RWPE1 (cell line): ENCODE results near the gene GGT7.

Experiments
- CTCF ChIA-PET: fragments of 350-600 bp; sonication (Branson Sonifier 250); formaldehyde crosslinking; extraction: SDS; loops from one replicate; lab custom pipeline; 2021; lab: Yijun Ruan, JAX
- POLR2A ChIA-PET: fragments of 400-600 bp; formaldehyde crosslinking; extraction: SDS; loops from one replicate; lab custom pipeline; 2020; ENCODE audit warnings: antibody characterized with exemption; ENCODE audit not compliant: low non-redundant PET; lab: Yijun Ruan, JAX
- DNase-seq: peaks from one replicate; pipeline ENCODE4 v3.0.0; 2012; ENCODE audit warnings: low spot score
- H3K27ac ChIP-seq: fragments of 450-650 bp; 2 replicates; pipeline ENCODE4 v1.5.1; 2017
- TF ChIP-seq, protein P1 (sequence below): fragments of 450-650 bp; conservative IDR thresholded peaks from 2 replicates; pipeline ENCODE4 v1.5.1; 2017; ENCODE audit warnings: low read depth, mild to moderate bottlenecking

Gene GGT7

DNA sequence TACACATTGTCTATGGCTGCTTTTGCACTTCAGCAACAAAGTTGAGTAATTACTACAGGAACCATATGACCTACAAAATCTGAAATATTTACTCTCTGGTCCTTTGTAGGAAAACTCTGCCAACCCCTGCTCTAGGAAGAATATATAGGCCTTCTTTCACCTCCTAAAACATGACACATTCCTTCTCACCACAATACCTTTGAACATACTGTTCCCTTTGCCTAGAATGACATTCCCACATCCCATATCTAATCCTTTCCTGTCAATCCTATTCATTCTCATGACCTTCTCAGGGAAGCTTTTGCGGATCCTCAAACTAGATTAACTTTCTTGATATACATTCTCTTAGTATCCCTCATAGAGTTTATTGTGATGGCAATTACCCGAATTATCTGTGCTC lies 29.2 kb downstream of the GGT7 start:
- DNase-seq: no peak
- ChIA-PET CTCF (no interaction called here), POLR2A (no interaction called here)
- H3K27ac ChIP-seq: no peak overlapping the region
- TF ChIP-seq, protein P1, sequence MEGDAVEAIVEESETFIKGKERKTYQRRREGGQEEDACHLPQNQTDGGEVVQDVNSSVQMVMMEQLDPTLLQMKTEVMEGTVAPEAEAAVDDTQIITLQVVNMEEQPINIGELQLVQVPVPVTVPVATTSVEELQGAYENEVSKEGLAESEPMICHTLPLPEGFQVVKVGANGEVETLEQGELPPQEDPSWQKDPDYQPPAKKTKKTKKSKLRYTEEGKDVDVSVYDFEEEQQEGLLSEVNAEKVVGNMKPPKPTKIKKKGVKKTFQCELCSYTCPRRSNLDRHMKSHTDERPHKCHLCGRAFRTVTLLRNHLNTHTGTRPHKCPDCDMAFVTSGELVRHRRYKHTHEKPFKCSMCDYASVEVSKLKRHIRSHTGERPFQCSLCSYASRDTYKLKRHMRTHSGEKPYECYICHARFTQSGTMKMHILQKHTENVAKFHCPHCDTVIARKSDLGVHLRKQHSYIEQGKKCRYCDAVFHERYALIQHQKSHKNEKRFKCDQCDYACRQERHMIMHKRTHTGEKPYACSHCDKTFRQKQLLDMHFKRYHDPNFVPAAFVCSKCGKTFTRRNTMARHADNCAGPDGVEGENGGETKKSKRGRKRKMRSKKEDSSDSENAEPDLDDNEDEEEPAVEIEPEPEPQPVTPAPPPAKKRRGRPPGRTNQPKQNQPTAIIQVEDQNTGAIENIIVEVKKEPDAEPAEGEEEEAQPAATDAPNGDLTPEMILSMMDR: no peak

DNA sequence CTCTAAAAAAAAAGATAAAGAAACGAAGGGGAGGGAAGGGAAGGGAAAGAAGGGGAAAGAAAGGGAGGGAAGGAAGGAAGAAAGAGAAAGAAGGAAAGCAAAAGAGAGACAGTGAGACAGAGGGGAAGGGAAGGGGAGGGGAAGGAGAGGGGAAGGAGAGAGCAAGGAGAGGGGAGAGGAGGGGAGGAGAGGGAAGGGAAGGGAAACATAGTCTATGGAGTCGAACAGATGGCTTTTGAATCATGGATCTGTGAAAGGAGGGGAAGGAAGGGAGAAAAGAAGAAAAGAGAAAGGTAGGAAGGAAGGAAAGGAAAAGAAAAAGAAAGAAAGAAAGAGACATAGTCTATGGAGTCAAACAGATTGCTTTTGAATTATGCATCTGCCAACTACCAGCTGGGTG lies 30.5 kb downstream of the GGT7 start:
- CTCF ChIA-PET: no interaction called here
- no peak overlapping the region for H3K27ac ChIP-seq

DNA sequence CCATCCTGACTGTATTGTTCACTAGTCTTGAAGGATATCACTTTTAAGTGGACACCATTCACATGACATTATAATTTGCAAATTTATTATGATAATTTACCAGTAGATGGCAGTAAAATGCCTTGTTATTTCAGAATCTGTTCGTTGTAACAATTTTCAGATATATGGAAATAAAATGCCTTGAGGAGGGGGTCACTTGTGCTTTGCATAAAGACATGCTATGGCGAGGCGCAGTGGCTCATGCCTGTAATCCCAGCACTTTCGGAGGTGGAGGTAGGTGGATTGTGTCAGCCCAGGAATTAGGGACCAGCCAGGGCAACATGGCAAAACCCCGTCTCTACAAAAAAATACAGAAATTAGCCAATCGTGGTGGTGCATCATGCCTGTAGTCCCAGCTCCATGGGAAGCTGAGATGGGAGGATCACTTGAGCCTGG lies 38.2 kb downstream of the GGT7 start:
- no peak overlapping the region for H3K27ac ChIP-seq
- DNase-seq: peak; percentile 64
- ChIA-PET CTCF (interaction anchor here (0.6 to 0.9 kb wide), 4 partner anchors 19 to 399 kb away, joined by 3 to 5 read pairs (median 4); no protein-coding TSS in a partner anchor), POLR2A (no interaction called here)
- TF ChIP-seq, protein P1: peak; percentile 61

More for the DNA sequence above, 30.5 kb downstream of the GGT7 start:
- TF ChIP-seq, protein P1: no peak
- no peak for DNase-seq
- POLR2A ChIA-PET: no interaction called here

DNA sequence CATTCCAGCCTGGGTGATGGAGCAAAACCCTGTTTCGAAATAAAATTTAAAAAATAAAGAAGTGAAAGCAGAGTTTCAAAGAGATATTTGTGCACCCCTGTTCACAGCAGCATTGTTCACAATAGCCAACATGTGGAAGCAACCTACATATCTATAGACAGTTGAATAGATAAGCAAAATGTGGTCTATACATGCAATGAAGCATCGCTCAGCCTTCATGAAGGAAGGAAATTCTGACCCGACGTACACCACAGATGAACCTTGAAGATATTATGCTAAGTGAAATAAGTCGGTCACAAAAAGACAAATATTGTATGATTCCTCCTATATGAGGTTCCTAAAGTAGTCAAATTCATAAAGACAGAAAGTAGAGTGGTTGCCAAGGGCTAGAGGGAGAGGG lies 40.7 kb downstream of the GGT7 start:
- TF ChIP-seq, protein P1: no peak
- ChIA-PET CTCF (interaction anchor here (1.0 kb wide), 1 partner anchor 170 kb away, joined by 3 read pairs; no protein-coding TSS in a partner anchor), POLR2A (no interaction called here)
- no peak overlapping the region for H3K27ac ChIP-seq
- no peak for DNase-seq

DNA sequence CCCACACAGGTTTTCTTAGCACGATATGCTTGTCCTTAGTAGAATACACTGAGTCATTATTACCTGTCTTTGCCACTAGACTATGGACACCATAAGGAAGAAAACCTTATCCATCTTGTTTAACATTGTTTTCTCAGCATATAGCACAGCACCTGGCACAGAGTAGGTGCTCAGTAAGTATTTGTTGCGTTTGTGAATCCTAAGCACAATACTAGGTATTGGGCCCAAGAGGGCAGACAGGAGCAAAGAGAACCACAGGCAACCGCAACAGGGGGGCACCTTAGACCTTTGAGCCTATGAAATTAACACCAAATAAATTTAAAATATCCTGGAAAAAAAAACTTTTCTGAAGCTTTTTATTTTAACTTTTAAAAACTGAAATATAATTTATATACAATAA lies 43.5 kb downstream of the GGT7 start:
- ChIA-PET POLR2A (no interaction called here), CTCF (interaction anchor here (0.6 to 0.7 kb wide), 3 partner anchors 129 to 267 kb away, joined by 3 to 7 read pairs (median 3); no protein-coding TSS in a partner anchor)
- H3K27ac ChIP-seq: no peak overlapping the region
- DNase-seq: no peak
- TF ChIP-seq, protein P1: no peak

DNA sequence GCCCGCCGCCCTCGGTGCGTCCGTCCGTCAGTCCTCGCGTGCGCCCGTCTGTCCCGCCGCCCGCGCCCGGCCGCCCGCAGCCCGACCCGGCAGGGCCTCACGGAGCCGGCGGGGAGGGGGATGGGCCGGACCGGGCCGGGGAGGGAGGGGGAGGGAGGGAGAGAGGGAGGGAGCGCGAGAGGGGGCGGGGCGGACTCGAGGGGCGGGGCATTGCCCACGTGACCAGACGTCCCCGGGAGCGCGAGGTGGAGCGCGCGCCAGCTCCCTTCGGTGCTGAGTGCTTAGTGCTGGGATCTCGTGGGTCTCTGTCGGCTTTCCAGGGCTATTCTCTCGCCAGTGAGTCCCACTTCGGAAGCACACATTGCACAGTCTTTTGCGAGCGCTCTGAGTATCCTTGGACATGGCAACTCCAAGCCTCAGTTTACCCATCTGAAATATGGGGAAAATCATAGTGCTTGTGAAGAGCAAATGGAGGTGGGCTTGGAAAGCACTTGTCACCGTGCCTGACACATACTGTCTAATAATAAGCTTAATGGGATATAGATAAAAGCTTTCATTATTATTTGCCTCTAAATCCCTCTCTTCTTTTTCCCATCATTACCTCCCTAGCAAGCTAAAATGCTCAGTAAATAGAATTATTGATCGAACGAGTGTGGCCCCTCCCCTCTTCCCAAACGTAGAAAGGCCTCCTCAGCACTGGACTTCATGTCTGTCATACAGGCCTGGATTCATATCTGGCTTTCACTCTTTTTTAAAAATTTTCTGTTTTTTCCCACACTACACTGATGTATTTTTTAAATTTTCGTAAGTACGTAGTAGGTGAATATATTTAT lies 46.9 kb downstream of the GGT7 start, which contains the start of gene NCOA6:
NCOA6 (minus strand) TSS at position 122 of the 833 bp plus-strand sequence. CDS start 43,296 bp downstream, outside the sequence.
- peak; percentile 96 for DNase-seq
- ChIA-PET CTCF (interaction anchor here (1.3 to 1.5 kb wide), 2 partner anchors 10 to 49 kb away, joined by 3 to 4 read pairs; no protein-coding TSS in a partner anchor), POLR2A (interaction anchor here (0.8 to 0.9 kb wide), 2 partner anchors 9 to 51 kb away, joined by 3 read pairs; partner anchors contain the start of gene ACSS2)
- H3K27ac ChIP-seq: peak within 1 kb of the TSS; percentile 90
- TF ChIP-seq, protein P1: no peak
